HL-60 (cell line): ENCODE measurements around the gene NCR2.
A peak's percentile ranks its signal among the peaks of the same experiment; 100 is the strongest.
"Not testable (repeated sequence)": the region's sequence is repeated elsewhere in the genome, so short reads cannot be mapped to it uniquely, and the experiment has no call there.

ENCODE experiments used
- DNase-seq, 2 experiments: peaks; one replicate each; pipeline ENCODE4 v3.0.0-alpha.2; 2010 to 2020; ENCODE audit warnings: low read depth in 1 of 2, low spot score in 1 of 2
- H3K27ac ChIP-seq: fragments of 250-450 bp; sonication (Bioruptor Pico); replicated peaks from 2 replicates; pipeline ENCODE4 v1.5.1; 2020; ENCODE audit warnings: mild to moderate bottlenecking, moderate library complexity
- H3K27me3 ChIP-seq: fragments of 250-450 bp; sonication (Bioruptor Pico); 2 replicates; pipeline ENCODE4 v1.5.1; 2021; ENCODE audit warnings: mild to moderate bottlenecking, moderate library complexity; ENCODE audit not compliant: insufficient read depth, poor library complexity, severe bottlenecking
- H3K4me3 ChIP-seq: replicated peaks from 2 replicates; pipeline ENCODE4 v1.5.1; 2011; ENCODE audit warnings: mild to moderate bottlenecking, control low read depth, low read length; ENCODE audit not compliant: insufficient read depth
- CTCF ChIP-seq: IDR thresholded peaks from one replicate; pipeline ENCODE4 v1.5.1; 2011; ENCODE audit warnings: low read length, control low read depth, inconsistent platforms; ENCODE audit not compliant: insufficient read depth
- GABPA ChIP-seq: IDR thresholded peaks from 2 replicates; pipeline ENCODE4 v1.6.1; 2012; ENCODE audit warnings: low read depth
- POLR2AphosphoS5 ChIP-seq: IDR thresholded peaks from 2 replicates; pipeline ENCODE4 v1.6.1; 2012; ENCODE audit warnings: low read depth
- REST ChIP-seq: IDR thresholded peaks from 2 replicates; pipeline ENCODE4 v1.6.1; 2012; ENCODE audit warnings: low read depth; ENCODE audit not compliant: insufficient replicate concordance
- SPI1 ChIP-seq: IDR thresholded peaks from 2 replicates; pipeline ENCODE4 v1.6.1; 2012; ENCODE audit warnings: low read depth, mild to moderate bottlenecking, borderline replicate concordance

NCR2 gene

GRCh38 chr6:41294214-41294872 is 41.1 kb upstream of the NCR2 start:
- no peak overlapping the region for H3K27ac ChIP-seq
- TF ChIP-seq GABPA (no peak), SPI1 (no peak), POLR2AphosphoS5 (no peak), REST (no peak), CTCF (no peak)
- H3K27me3 ChIP-seq: no peaks in the 10 kb centered on the region
- no peak for DNase-seq
- H3K4me3 ChIP-seq: no peak overlapping the region

- not testable (repeated sequence) for DNase-seq, H3K27ac ChIP-seq, H3K4me3 ChIP-seq, H3K27me3 ChIP-seq
Observed at GRCh38 chr6:41297248-41297647, 38.2 kb upstream of the NCR2 start.

- TF ChIP-seq POLR2AphosphoS5 (no peak), GABPA (no peak), REST (no peak), SPI1 (no peak), CTCF (no peak)
- no peak overlapping the region for H3K27ac ChIP-seq
- no peak for DNase-seq
- no peaks in the 10 kb centered on the region for H3K27me3 ChIP-seq
- no peak overlapping the region for H3K4me3 ChIP-seq
Observed at GRCh38 chr6:41298785-41299502, 36.5 kb upstream of the NCR2 start.

- Histone ChIP-seq H3K27me3 (no peaks in the 10 kb centered on the region), H3K4me3 (no peak overlapping the region), H3K27ac (no peak overlapping the region)
- DNase-seq: peak in 1 of 2 experiments; percentile 65
- TF ChIP-seq SPI1: peak; percentile 98
- no peak; the same call in 1 of the 2 replicates for TF ChIP-seq POLR2AphosphoS5
- TF ChIP-seq CTCF: no peak
Observed at GRCh38 chr6:41302638-41303037, 32.8 kb upstream of the NCR2 start.
